GM19023 (cell line): Measurements from ENCODE around the gene ENPP4.
"Not testable (repeated sequence)": the region's sequence is repeated elsewhere in the genome, so short reads cannot be mapped to it uniquely, and the experiment has no call there.

Source experiments
- ATAC-seq: cut with Tn5 transposase; IDR thresholded peaks from one replicate; pipeline ENCODE4 v1.9.1; 2021; ENCODE audit warnings: mild to moderate bottlenecking, moderate library complexity; ENCODE audit not compliant: unreplicated experiment

The ENPP4 gene, protein sequence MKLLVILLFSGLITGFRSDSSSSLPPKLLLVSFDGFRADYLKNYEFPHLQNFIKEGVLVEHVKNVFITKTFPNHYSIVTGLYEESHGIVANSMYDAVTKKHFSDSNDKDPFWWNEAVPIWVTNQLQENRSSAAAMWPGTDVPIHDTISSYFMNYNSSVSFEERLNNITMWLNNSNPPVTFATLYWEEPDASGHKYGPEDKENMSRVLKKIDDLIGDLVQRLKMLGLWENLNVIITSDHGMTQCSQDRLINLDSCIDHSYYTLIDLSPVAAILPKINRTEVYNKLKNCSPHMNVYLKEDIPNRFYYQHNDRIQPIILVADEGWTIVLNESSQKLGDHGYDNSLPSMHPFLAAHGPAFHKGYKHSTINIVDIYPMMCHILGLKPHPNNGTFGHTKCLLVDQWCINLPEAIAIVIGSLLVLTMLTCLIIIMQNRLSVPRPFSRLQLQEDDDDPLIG

DNA sequence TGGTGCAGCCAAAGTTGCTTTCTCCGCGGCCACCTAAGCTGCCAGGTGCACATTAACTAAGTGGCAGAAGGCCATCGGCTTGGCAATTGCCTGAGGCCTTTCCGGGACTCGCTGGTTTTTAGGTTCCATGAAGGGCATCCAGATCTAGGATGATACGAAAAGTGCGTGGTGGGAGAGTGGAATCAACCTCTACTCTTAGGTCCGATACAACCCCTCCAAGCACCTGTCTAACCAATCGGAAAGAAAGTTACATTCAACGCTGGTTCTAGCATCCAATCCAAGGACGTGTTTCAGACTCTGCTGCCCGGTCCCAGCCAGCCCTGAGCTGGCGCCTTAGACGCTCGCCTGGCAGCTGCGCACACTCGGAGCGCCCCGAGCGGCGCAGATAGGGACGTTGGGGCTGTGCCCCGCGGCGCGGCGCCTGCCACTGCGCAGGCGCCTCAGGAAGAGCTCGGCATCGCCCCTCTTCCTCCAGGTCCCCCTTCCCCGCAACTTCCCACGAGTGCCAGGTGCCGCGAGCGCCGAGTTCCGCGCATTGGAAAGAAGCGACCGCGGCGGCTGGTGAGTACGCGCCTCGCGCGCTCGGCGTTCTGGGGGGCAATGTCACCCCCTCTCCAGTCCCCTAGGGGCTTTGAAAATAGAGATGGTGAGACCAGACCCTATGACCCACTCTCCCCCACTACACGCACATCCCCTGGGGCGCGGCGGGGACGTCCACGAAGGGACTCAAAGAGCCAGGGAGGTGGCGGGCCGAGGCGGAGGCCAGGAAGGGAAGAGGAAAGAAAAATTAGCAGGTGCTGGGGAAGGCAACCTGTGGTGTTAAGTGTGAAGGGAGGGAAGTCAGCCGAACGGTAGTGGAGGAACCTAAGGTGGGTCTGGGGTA, at the start of gene ENPP4:
Gene ENPP4 (plus strand): TSS at position 361 of the 883 bp plus-strand sequence. CDS start 9,595 bp downstream, outside the sequence.
- peak; percentile 97 for ATAC-seq

DNA sequence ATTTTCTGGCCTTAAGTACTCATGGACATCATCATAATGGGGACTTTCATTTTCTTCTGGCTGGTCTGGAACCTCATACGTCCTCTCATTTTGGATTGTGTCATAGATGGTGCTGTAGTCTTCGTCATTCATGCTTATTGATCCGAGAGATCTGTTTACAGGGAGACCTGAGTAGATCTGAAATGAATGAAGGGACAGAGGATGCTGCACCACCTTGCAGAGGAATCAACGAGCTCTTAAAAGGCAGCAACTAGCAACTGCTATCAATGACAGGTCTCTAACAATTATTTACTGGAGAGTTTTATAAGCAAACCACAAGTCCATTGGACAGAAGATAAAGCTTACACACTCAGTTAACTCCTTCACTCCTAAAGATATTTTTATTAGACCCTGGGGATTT, 49.7 kb upstream of the ENPP4 start:
- no peak for ATAC-seq

DNA sequence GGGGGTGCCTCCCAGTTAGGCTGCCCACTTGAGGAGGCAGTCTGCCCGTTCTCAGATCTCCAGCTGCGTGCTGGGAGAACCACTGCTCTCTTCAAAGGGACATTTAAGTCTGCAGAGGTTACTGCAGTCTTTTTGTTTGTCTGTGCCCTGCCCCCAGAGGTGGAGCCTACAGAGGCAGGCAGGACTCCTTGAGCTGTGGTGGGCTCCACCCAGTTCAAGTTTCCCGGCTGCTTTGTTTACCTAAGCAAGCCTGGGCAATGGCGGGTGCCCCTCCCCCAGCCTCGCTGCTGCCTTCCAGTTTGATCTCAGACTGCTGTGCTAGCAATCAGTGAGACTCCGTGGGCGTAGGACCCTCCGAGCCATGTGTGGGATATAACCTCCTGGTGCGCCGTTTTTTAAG, 44.1 kb upstream of the ENPP4 start:
- not testable (repeated sequence) for ATAC-seq

DNA sequence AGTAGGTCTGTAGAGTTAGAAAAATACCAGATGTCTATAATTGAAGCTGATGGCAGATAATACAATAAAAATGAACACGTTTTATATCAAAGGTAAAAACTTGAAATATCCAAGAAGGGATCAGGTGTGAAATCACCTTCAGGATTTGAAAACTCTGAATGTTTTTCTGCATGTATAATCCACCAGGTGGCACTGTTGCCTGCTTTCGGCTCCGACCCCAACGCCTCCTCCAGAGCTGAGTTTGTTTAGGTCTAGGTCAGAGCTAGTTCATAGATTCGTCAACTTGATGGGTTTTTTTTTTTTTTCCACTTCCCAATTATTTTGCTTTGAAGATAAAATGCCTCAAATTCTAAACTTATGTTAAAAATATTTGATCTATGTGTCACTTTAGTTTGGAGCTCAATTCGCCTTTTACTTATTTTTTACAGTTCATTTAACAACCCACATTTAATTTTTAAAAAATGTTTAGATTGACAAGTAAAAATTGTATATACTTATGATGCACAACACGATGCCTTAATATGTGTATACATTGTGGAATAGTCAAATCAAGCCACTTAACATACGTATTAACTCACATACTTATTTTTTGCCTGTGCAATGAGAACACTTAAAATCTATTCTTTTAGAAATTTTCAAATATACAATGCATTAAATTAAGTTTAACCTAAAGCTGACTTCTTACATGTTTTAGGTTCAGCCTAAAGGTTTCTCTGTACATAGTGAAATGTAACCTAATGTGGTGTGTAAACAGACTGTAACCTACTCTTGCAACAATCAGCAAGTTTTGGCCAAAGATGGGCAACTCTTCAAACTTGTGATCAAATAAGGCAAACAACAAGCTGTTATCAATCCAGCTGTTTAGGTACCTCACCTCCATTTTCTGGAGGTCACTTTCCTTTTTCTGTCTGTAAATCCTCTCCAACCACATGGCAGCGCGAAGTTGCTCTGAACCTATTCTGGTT, 39.4 kb upstream of the ENPP4 start:
- ATAC-seq: no peak

DNA sequence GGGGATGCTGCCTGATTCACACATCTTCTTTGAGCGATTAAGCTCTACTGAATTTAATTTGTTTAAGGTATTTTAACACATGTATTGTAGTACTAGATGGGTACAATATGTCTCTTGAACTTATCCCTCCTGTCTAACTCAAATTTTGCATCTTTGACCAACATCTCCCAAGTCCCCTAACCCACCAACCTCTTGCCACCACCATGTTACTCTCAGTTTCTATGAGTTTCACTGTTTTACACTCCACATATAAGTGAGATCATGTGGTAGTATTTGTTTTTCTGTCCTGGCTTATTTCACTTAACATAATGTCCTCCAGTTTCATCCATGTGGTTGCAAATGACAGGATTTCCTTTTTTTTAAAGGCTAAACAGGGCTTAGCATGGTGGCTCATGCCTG, 38.7 kb upstream of the ENPP4 start:
- ATAC-seq: no peak

DNA sequence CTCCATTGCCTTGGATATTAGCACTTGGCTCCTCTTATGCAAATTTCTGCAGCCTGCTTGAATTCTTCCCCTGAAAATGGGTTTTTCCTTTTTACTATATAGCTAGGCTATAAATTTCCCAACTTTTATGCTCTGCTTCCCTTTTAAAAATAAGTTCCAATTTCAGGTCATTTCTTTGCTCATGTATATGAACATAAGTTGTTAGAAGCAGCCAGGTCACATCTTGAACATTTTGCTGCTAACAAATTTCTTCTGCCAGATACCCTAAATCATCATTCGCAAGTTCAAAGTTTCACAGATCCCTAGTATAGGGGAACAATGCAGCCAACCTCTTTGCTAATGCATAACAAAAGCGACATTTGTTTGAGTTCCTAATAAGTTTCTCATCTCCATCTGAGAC, 34.5 kb upstream of the ENPP4 start:
- no peak for ATAC-seq

DNA sequence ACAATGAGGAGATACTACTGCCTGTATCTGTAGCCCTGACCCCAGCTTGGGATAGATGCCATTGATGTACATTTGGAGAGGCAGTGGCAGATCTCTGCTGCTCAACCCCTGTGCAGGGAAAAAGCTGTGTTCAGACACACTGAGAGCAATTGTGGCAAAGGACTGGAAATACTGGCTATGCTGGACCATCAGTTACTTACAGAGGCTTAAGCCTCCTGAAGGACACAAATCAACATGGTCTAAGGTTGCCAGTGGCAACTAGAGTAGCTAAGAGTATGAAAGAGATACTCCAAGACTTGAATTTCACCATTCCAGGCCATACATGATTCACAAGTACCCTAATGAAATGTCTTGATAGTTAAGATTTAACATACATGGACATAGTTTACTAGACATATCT, 32.4 kb upstream of the ENPP4 start:
- no peak for ATAC-seq

DNA sequence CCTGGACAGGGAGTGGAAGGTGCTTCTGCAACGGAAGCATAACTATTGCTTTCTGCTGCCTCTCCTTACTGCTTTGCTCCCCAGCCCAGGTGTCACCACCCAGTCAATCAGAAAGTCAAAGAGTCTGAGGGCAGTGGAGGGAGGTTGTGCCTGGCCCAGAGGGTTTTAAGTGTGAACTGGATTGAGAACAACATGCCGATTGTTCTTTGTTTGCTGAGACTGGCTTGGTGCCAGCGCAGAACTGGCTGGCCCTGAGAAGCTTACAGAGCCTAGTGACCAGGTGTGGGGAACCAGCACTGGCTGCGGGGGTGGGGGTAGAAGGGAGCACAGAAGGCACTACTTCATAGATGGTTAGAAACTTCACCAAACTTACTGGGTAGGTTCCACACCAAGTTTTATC, 31.1 kb upstream of the ENPP4 start:
- no peak for ATAC-seq

DNA sequence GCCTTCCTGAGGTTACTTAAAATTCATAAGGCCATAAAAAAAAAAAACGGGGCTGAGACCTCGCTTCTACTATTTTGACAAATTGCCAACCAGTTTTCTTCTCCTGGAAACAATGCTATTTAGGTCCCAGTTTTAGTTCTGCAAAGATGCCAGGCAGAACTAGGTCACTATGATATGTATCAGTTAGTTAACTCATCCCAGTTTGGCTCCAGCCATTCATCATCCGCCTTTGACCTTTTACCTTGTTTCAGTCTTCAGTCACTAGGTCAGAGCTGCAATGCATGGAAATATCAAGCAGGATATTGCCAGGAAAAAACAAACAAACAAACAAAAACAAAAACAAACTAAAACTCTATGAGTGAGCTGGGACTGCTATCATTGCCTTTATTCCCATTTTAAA, 29.8 kb upstream of the ENPP4 start:
- no peak for ATAC-seq

DNA sequence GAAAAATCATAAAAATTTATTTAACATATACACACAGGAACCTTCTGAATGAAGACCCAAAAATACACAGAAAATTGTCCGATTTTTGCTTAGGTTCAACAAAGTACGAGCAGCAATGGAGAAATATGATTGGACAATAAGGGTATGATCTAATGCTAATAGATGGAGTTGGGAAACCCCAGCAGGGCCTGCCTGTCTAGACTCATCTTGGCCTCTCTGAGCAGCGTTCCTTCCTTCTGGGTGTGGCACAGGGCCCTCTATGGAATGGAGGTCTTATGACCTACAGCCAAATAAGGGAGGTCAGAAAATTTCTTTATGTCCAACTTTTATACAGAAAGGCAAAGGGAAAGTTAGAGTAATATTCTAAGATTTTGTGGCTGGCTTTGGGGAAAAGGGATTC, 27.7 kb upstream of the ENPP4 start:
- no peak for ATAC-seq

DNA sequence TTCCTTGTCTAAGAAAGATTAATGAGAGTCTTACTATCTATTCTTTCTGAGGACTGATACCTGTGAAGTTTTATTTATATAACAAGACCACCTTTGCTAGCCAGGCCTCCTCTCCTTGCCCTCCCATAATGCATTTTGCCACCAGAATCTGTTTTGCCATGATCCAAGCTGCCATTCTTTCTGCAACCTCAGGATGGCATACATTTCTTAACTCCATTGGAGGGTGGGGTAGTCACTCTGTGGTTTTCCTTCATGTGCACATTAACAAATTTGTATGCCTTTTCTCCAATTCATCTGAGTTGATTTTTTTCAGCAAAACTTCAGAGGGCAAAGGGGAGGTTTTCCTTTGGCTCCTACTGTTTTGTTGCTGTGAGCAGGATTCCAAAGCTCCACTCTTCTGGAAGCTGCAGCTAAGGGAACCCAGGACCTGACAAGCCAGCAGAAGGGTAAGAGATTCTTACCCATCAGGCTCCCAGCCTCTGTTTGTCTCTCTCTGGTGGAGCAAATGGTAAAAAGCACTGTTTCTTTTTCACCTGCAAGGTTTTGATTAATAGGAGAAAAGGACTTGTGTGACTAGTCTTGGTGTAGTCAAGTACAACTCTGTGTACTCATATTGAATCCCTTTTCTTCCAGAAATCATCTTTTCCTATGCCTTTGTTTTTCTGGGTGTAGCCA, 26.2 kb upstream of the ENPP4 start:
- ATAC-seq: no peak

DNA sequence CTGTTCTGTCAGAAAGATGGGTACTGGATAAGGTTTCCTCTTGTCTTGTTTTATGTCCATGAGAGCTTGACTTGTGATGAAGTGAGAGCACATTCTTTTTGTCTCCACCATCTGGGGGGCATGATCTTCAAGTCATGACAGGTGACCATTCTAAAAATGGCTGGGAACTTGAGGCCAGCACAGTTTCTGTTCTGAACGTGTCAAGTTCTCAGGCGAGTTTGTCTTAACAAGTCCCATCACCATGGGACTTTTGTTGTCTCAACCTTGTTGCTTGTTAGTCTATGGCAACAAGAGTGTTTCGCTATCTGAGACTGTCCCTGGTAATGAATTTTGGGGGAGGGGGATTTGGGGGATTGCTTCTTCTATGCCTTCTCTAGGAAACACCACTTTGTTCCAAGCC, 25.6 kb upstream of the ENPP4 start:
- no peak for ATAC-seq

DNA sequence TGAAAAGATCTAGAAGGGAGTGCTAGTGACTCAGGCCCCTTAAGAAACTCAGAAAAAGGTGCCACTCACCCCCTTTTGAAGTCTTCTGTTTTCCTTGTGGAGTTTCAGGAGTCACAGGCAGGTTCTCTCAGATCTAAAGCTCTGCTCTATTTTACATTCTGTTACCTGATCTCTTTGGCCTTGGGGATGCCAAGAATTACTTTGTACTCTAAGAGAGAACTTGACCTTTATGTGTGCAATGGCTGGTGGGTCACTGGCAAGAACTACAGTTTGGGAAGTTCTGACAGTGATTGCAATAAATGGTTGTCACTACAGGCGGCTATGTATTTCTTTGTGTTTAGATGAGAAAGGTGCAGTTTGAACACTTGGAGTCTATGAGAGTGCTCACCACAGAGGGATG, 24.2 kb upstream of the ENPP4 start:
- ATAC-seq: no peak

DNA sequence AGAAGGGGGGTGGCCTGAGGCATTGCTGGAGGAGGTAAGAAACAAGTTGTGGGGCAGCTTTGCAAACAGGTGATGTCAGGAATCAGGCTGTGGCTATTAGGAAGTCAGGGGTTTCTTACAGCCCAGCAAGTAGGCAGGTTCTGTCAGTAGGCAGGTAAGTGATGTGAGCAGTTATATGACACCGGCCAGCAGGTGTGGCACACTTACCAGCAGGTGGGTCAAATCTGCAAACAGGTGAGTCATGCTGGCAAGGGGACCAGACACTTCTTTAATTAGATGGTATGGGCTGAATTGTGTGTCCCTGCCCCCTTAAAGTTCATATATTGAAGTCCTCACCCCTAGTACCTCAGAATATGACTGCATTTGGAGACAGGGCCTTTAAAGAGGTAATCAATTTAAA, 16.4 kb upstream of the ENPP4 start:
- ATAC-seq: no peak

DNA sequence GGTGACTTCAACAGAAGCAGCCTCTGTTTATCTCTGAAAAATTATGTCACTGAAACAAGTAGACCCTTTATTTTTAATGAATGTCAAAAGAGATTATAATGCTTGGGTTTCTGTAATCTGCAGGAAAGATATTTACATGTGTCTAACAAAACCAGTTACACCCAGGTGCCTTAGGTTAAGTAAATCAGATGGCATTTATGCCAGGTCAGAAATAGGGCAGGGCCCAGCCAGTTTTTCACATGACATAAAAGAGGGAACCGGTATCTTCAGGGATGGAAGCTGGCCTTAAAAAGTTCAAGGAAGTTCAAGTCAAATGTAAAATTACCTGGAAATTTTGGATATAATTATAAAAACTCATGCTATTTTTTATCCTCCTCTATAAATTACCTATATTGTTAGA, 14.2 kb upstream of the ENPP4 start:
- ATAC-seq: no peak

DNA sequence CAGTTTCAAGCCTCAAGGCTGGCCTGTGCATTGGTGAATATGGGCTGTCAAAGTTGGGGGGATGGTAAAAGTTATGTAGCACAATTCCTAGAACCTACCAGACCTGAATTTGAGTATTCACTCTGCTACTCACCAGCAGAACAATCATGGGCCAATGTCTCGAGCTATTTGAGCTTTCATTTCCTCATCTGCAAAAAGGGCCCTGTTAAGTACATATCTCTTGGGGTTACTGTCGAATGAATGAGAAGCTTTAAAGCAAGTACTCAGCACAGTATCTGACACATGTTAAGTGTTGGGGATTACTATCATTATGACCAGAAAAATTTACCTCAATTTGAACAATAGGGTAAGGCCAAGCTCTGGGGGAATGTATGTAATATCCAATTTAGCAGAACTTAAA, 13.5 kb upstream of the ENPP4 start:
- ATAC-seq: no peak

DNA sequence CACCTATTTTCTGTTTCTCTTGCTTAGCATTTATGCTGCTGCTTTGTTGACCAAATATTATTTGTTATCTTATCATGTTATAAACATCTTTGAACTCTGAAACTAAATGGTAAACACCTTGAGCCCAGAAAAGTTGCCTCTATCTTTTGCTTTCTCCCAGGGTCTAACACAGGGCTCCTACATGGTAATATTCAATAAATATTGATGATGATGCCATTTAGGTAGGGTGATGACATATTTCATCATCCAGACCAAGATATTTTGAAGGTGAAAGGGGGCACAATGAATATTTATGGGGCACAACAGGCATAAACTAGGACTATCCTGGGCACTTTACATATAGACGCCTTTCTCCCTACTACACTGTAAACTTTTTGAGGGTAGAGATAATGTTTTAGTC, 11.6 kb upstream of the ENPP4 start:
- no peak for ATAC-seq

DNA sequence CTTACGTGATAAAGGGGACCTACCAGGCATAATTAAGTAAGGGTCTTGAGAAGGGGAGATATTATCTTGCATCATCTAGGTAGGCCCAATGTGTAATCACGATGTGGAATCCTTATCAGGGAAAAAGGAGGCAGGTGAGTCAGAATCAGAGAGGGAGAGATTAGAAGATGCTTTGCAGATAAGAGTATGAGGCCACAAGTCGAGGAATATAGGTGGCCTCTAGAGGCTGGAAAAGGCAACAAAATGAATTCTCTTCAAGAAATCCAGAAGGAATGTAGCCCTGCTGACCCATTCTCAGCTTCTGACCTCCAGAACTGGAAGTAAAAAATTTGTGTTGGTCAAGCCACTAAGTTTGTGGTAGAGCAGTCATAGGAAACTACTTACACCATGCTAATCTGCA, 11.0 kb upstream of the ENPP4 start:
- no peak for ATAC-seq

DNA sequence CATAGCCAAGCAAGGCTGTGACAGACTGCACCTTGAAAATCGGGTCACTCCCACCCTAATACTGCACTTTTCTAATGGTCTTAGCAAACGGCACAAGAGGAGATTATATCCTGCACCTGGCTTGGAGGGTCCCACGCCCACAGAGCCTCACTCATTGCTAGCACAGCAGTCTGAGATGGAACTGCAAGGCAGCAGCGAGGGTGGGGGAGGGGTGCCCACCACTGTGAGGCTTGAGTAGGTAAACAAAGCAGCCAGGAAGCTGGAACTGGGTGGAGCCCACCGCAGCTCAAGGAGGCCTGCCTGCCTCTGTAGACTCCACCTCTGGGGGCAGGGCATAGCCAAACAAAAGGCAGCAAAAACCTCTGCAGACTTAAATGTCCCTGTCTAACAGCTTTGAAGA, 10.1 kb upstream of the ENPP4 start:
- not testable (repeated sequence) for ATAC-seq

DNA sequence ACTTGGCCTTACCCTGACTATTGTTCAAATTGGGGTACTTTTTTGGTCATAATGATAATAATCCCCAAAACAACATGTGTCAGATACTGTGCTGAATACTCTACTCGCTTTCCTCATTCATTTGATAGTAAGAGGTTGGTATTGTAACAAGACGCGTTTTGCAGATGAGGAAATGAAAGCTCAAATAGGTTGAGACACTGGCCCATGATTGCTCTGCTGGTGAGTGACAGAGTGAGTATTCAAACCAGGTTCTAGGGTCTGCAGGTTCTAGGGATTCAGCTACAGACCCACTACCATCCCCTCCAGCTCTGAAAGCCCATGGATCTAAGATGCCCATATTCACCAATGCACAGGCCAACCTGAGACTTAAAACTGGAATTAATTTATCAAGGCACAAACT, 1.3 kb upstream of the ENPP4 start:
- no peak for ATAC-seq
